Ramos (cell line): Measurements from ENCODE around the gene GAS7.

ENCODE experiments used
- in situ Hi-C: fragments of 300-500 bp; cut with MboI; formaldehyde crosslinking; loops from one replicate; pipeline ENCODE4 v1.14.3; 2022; ENCODE audit warnings: low sequenced_read_pairs; ENCODE audit not compliant: unreplicated experiment

The GAS7 gene

DNA sequence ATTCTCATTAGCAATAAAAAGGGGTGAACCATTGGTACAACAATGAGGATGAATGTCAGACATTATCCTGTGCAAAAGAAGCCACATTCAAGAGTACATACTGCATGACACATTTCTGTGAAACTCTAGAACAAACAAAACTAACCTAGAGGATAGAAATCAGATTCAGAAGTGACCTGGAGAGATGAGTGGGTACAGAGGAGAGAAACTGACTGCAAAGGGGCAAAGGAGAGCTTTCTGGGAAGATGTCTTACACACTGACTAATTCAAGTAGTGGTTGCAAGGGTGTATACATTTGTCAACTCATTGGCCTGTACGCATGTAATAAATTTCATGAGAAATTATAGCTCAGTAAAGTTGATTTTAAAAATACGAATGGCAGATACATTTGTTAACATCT, 115.6 kb downstream of the GAS7 start:
- in situ Hi-C loops, result no loop called here

GRCh38 chr17:10081571-10082169, 116.7 kb downstream of the GAS7 start:
- in situ Hi-C loops, result no loop called here

DNA sequence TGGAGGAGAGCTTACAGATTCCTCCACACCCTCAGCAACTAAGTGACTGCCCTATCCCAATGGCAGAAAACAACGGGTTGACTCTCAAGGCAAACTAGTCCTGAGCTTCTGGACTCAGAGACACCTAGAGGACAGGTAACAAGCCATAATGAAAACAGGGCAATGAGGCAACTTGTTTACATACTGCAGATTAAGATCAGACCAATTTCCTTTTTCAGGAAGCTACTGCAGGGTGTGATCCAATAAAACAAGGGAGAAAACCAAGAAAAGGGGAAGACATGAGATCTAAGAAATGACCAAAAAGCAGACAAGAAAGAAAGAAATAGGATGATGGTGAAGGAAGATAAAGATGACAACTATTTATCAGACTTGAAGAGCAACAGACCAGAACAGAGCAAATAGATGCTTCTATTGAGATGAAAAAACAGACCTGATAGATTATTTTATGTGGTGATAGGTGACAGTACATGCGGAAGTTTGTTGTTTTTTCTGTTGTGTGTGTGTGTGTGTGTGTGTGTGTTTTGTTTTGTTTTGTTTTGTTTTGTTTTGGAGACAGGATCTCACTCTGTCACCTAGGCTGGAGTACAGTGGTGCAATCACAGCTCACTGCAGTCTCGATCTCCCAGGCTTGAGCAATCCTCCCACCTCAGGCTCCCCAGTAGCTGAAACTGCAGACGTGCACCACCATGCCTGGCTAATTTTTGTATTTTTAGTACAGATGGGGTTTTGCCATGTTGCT, 120.7 kb downstream of the GAS7 start:
- in situ Hi-C loops, result no loop called here

GRCh38 chr17:10075919-10076318, 122.5 kb downstream of the GAS7 start:
- in situ Hi-C loops, result no loop called here

- in situ Hi-C loops, result no loop called here
These were observed 124.5 kb downstream of the GAS7 start for GRCh38 chr17:10073941-10074340.

DNA sequence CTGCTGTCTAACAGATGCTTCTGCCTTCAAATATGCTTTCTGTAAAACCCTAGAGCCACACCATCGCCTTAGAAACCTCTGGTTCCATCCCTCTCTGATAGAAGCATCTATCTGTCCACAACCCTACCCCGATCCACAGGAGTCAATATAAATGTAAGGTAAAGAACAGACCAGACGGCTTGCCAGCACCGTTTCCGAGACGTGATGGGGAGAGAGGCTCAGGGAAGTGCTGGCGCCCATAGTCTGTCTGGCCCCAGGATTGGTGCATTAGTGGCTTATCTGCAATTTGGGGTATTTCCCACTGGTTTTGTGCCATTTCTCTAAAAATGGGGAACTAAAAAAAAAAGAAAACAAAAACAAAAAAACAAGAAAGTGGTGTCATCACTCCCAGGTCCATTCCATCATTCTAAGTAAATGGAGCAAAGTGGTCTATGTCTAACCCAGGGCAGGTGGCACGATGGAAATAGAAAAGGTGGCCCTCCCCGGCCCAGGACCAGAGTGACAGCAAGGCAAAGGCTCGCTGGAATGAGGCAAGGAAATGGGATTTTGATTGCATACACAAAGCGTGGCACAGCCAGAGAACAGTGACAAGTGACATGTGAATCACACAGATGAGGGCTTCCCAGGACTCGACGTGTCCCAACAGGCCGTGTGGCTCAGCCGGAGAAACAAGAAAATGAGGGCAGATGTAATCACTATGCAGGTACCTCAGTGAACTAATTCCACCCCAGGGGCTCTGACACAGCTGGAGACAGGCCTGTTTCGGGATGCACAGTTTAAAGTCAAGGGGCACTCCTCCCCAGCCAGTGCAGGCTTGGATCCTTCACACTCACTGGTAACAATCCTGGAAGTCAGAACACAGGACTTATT, 125.6 kb downstream of the GAS7 start:
- in situ Hi-C loops, result no loop called here

GRCh38 chr17:10072086-10072485, 126.3 kb downstream of the GAS7 start:
- in situ Hi-C loops, result no loop called here

GRCh38 chr17:10071141-10071540, 127.3 kb downstream of the GAS7 start:
- in situ Hi-C loops, result no loop called here

- in situ Hi-C loops, result no loop called here
These were observed 127.7 kb downstream of the GAS7 start for GRCh38 chr17:10070690-10071089.

GRCh38 chr17:10069301-10069700, 129.1 kb downstream of the GAS7 start:
- in situ Hi-C loops, result no loop called here

- in situ Hi-C loops, result no loop called here
These were observed 130.8 kb downstream of the GAS7 start for GRCh38 chr17:10067446-10068143.

GRCh38 chr17:10064536-10064935, 133.9 kb downstream of the GAS7 start:
- in situ Hi-C loops, result no loop called here

DNA sequence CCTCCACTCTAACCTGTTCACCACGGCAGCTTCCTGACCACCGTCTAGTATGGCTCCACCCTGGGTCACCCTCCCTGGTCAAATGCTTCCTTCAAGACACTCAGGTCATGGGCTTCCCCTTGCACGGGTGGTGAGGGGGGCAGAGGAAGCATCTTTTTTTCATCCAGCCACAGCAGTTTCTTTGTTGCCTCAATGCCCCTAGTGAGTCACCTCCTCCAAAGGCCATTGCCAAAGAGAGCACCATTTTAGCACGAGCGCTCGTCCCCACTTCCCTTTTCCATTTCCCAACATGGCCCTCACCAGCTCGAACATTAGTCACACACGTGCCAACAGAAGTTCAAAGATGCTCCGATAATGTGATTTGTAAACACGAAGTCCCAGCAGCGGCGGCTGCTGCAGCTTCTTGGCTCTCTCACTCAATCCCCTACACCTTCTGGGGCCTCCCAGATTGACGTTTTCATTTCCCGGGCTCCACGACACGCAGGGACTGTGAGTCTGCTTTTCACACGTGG, 134.6 kb downstream of the GAS7 start:
- in situ Hi-C loops, result no loop called here

- in situ Hi-C loops, result no loop called here
These were observed 135.6 kb downstream of the GAS7 start for GRCh38 chr17:10062691-10063385.

GRCh38 chr17:10061111-10061845, 137.1 kb downstream of the GAS7 start:
- in situ Hi-C loops, result no loop called here

GRCh38 chr17:10060526-10060925, 137.9 kb downstream of the GAS7 start:
- in situ Hi-C loops, result no loop called here

- in situ Hi-C loops, result no loop called here
These were observed 138.7 kb downstream of the GAS7 start for GRCh38 chr17:10059684-10060211.

DNA sequence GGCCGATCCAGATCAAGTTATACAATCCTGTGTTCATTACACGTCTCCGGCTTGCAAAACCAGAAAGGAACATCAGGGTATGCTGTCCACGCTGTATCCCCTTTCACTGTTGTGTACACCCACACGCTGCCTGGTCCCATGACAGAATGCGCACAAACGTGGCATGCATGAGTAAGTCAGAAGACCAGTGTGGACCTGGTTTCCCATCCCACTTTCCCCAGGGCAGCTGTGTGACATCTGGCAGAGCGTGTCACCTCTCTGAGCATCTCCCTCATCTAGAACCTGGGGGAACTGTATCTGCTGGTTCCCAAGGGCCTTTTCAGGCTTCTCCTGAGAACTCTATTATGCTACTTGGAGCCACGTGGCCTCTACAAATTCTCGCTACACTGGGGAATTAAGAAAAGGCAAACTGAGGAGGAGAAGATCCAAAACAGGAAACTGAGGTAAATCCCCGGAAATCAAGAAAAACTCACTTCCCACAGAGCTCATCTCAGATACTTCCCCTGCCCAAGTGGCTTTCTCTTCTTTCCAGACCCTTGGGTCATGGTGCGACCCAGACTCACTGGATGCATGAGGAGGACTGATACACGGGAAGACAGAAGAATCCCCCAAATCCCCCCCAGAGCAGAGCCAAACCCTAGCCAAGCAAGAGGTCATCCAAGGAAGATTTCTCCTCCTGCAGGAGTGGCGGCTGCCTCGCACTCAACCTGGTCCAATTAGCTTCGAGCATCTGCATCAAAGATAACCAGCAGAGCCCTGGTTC, 139.3 kb downstream of the GAS7 start:
- in situ Hi-C loops, result no loop called here
